Gastrocnemius medialis (tissue), 4 donors: ENCODE measurements around the gene PARM1.

Source experiments
- CTCF ChIP-seq, 5 experiments: fragments of 450-650 bp in 3 of 5; fragments of 200-600 bp in 2 of 5; sonication (generic) in 2 of 5; IDR thresholded peaks in 4 of 5; conservative IDR thresholded peaks in 1 of 5; 1 replicate in 4 of 5; 2 replicates in 1 of 5; pipeline ENCODE4 v1.5.1; 2016 to 2019; ENCODE audit warnings: antibody characterized with exemption in 5 of 5, mild to moderate bottlenecking in 3 of 5, moderate library complexity in 3 of 5
- POLR2A ChIP-seq, 2 donors: fragments of 450-650 bp; IDR thresholded peaks; one replicate each; pipeline ENCODE4 v1.6.1; 2017; ENCODE audit warnings: antibody characterized with exemption in 2 of 2, mild to moderate bottlenecking in 2 of 2, moderate library complexity in 2 of 2

DNA sequence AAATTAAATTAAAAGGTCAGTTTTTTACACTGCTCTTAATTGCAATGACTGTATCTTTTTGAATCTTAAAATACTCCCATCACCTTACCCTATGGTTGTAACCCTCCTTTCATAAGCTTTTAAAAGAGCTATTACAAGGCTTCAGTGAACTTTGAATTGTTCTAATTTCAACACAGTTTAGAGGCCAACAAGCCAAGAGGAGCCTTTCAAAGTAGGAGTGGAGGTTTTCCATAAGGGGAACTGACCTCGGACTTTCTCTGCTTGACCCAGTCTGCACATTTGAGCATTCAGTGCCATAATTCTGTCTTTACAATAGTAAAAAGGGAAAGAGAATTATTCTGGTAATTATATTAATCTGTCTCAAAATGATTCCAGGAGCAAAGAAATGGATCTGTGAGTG is 98.9 kb downstream of the PARM1 start:
- TF ChIP-seq CTCF (IDR thresholded peaks at IDR 0.05 in 4 of 5, conservative IDR thresholded peaks at IDR 0.05 in 1 of 5) (no peak), POLR2A (IDR thresholded peaks at IDR 0.05) (no peak)
